Measurements from ENCODE around the gene PCDHGA5.
"Not testable (repeated sequence)": the region's sequence is repeated elsewhere in the genome, so short reads cannot be mapped to it uniquely, and the experiment has no call there.

- not testable (repeated sequence) for TF ChIP-seq EZH2phosphoT487 (IDR thresholded peaks at IDR 0.05; ENCODE audit: insufficient read depth, low read depth); EZH2 (IDR thresholded peaks at IDR 0.05; ENCODE audit: insufficient read depth, poor library complexity, severe bottlenecking)
Observed at GRCh38 chr5:141375444-141376155, 11.6 kb downstream of the PCDHGA5 start.
